CD4-positive, alpha-beta T cell treated with Interleukin-1 beta for 1 hour (primary cell): ENCODE measurements around the gene BPIFB6.

ENCODE experiments used
- DNase-seq, 2 donors: peaks; one replicate each; pipeline ENCODE4 v3.0.0-alpha.2; 2020 to 2022

Gene BPIFB6

DNA sequence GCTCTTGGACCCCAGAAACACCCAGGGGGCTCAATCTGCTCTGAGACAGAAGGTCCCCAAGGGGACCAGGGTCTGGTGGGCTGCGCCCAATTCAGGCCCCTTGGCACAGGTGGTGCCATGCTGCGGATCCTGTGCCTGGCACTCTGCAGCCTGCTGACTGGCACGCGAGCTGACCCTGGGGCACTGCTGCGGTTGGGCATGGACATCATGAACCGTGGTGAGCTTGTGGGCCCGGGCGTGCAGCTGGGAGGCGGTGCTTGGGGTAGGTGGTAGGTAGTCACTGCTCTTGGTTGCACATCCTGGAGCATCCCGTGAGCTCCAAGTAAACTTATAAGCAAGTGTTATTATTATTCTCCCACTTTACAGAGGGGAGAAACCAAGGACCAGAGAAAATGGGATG is at the start of gene BPIFB6:
TSS of gene BPIFB6 (plus strand) at position 118 of the 400 bp plus-strand sequence. CDS start at position 118, 0 bp downstream.
- no peak for DNase-seq

DNA sequence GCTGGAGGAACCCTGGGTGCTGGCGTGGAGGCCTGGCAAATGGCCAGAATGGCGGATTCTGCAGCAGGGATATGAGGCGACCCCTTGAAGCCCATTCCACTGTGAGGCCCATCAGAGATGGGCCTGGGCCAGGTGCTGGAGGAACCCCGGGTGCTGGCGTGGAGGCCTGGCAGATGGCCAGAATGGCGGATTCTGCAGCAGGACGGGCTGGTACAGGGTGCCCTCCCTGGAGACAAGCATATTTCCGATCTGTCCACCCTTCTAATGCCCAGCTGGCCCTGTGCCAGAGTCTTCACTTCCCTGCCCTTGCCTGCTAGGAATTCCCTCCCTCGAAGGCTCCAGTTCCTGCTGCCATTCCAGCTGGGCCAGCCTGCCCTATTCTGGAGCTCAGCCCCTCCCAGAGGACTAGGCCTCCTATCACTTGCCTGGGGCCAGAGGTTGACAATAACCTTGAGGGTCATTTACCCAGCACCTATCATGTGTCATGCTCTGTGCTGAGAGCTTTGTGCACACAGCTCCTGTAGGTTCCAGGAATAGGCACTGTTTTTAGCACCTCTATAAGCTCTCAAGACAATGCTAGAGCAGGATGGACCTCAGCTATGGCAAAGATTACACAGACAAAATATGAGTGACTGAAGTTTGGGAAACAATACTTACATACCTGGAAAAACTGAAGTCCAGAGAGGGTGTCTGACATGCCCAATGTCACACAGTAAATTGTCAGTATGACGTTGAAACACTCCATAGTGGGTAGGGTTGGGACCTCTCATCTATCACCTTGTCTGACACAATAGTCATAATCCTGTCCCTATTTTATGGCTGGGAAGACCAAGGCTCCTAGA is 48.6 kb upstream of the BPIFB6 start:
- DNase-seq = no peak

DNA sequence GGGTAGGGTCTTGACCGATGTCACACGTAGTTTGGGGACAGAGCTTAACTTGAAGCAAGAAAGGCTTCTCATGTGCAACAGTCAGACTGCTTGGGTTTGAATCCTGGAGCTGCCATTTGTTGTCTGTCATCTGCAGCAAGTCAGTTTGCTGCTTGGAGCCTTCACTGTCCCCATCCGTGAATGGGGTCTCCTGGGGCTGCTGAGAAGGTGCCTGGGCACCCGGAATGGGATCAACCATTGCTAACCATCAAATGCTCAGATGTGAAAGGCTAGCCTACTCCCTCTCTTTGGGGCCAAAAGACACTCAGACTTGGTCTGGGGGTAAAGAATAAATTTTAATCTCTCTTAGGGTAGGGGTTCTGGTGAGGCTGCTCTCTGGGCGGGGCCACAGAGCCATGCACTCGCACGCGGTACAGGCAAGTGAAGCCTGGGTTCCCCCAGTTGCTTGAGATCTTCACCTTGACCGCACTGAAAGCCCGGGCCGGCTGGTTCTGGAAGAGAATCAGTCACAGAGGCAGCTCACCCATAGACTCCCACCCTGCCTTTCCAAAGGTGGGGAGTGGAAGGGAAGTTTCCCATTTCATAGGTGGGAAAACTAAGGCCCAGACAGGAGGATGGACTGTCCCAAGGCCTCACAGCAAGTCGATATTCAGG is 47.9 kb upstream of the BPIFB6 start:
- DNase-seq = no peak

GRCh38 chr20:32984196-32984595 is 47.3 kb upstream of the BPIFB6 start:
- DNase-seq = no peak

DNA sequence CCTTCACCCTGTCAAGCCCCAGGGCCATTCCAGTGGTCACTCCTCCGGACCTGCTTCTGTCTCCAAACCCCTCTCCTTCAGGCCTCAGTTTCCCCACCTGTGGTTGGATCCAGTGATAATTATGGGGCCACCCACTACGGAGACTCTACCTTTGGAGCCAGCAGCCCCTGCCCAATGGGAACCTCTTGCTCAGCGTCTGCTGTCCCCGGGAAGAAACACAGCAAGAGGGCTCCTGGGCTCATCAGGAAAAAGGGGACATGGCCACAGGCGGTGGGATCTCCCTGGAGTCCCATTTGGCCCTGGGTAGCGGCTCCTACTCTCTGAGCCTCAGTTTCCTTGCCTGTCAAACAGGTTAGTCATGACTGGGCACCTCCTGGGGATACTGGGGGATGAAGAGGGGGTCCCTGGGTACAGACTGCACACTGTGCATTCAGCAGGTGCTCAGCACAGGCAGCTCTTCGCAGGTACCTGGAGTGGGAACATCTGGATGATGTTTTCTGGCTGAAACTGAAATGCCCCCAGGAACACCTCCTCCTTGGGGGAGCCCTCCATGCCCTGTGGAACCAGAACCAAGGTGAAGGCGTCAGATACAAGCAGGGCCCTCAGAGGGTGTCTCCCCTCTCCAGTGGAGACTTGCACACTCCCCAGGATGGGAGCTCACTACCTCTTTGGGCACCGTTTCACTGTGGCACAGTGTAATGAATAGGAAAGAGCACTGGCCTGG is 46.7 kb upstream of the BPIFB6 start:
- no peak for DNase-seq

GRCh38 chr20:32985596-32985995 is 45.9 kb upstream of the BPIFB6 start:
- DNase-seq = no peak

DNA sequence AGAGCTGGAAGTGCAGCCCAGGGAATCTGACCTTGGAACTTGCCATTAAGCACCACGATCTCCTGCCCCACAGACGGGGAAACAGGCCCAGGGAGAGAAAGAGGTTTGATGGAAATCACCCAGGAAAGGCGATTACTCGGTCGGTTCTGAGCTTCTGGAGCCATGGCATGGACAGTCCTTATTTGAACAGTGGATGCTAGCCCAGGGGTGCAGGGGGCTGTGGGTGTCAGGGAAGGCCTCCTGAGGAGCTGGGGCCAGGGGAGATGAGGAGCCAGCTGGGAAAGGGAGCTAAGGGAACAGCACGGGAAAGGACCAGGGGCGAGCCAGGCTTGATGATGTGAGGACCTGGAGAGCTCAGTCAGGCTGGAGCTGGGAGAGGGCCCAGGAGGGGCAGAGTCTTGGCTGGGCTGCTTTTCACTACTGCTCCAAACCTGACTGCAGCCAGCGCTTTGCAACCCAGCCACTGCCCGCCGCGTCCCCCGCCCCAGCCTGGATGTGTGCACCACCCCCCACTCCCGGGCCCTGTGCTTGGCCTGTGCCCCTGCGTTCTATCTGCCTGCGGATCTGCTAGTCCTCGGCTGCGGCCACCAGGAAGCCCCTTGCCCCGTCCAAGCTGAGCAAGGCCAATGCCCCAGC is 45.0 kb upstream of the BPIFB6 start:
- DNase-seq = no peak

GRCh38 chr20:32987044-32987825 is 44.2 kb upstream of the BPIFB6 start:
- no peak for DNase-seq

- DNase-seq = no peak
These were observed 43.4 kb upstream of the BPIFB6 start for GRCh38 chr20:32988008-32988407.

DNA sequence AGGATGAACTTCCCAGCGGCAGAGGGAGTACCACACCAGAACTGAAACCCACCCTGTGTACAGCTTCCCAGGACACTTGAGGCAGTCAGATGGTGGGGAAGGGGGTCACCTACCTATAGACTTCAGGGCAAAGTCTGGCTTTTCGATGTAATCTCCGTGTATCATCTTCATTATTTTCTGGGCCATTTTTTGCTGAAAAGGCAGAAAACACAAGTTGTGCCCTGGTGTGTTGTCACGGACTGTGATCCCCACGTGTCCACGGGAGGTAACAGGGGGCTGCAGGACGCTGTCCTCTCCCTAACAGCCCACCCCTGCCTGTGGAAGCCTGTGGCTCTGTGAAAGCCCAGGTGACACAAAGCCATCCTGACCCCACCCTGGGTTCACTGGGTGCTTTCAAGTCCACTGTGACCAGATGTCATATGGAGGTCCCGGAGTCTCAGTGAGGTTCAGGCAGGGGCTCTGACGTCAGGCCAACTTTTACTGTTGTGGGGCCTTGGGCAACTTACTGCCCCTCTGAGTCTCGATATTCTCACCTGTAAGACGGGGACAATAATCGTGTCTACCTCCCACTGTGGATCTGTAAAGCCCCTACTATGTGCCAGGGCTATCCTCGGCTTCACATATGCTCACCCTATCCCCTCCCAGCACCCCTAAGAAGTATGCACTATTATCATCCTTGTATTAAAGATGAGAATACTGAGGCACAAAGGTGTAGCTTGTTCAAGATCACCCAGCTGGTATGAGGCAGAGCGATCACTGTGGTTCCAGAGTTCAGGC is 41.8 kb upstream of the BPIFB6 start:
- DNase-seq = no peak

GRCh38 chr20:32990426-32990825 is 41.0 kb upstream of the BPIFB6 start:
- DNase-seq = no peak

DNA sequence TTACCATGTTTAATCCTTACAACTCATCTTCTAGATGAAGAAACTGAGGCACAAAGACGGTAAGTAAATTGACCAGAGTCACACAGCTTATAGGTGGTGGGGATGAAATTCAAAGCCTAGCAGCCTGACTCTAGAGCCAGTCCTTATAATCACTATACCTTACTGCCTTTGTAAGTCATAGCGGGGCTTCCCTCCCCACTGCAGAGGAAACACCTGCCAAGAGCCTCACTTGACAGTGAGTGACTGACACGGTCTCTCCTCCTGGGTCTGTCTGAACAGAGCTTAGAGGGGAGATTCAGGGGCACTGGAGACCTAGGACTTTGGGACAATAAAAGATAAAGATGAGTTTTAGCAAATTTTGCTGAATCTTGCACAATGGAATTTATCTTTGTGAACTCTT is 40.1 kb upstream of the BPIFB6 start:
- peak in 1 of 2 donors; percentile 20 for DNase-seq

DNA sequence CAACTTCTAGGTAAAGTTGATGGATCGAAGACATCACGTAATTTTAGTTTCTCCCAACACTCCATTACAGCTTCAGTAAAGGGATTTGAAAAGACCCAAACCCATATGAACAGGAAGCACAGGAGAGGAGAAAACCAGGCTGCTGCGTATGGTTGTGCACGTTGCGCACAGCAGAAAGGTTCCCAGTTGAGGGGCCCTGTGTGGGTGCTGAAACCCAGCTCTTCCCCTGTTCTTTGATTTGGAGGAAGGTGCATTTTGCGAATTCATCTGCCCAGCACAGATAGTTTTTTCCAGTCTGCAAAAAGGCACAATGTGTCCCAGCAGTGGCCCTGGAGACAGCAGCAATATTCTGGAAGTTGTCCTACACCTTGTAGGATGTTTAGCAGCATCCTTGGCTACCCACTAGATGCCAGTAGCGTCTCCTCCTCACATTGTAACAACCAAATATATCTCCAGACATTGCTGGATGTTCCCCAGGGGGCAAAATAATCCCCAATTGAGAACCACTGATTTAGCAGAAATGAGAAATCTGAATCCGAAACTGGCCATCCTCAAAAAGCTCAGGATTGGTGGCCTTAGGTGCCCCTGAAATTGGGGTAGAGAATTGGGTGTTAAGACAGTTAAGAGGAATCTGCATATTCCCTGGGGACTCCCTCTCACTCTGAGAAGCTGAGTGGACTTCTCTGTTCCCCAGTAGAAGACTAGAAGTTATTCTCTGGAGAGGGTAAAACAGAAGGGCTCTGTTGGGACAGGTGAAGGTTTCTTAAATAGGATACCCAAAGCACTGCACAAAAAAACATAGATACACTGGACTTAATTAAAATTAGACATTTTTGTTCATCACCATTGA is 39.4 kb upstream of the BPIFB6 start:
- no peak for DNase-seq

DNA sequence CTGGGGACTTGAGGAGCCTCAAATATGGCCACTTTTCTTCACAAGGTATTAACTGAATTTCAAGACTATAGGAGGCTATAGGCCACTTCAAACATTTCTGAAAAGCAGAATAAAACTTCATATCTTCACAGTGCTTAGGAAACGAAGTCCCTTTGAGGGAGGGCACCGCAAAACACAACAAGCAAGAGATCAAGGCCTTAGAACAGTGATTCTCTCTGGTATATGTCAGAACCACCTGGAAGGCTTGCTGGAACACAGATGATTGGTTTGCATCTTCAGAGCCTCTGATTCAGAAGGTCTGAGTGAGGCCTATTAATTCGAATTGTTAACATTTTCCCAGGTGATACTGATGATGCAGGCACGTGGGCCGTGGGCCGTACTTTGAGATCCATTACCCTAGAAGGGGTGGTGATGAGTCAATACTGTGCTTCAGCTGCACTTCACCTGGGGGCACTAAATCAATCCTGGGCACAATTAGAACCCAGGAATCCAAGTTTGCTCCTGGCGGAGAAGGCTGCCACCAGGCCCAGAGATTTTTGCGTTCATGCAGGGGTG is 37.9 kb upstream of the BPIFB6 start:
- no peak for DNase-seq

DNA sequence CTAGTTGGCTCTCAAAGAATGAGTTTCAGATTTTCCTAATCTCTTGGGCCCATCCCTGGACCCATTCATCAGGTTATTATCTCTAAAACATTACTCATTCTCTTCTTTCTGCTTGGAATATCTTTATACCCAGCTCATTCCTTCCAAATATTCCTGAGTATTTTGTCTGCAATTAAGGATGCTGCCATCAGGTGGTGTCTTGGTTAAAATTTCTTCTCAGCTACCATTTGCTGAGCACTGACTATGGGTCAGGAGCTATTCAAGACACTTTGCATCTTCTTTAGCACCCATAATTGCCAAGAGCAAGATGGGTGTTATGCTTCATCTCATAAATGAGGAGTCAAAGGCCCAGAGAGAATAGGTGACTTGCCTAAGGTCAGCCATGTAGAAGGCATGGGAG is 35.6 kb upstream of the BPIFB6 start:
- DNase-seq = no peak

- DNase-seq = no peak
These were observed 34.0 kb upstream of the BPIFB6 start for GRCh38 chr20:32997431-32997830.

- no peak for DNase-seq
These were observed 31.7 kb upstream of the BPIFB6 start for GRCh38 chr20:32999603-33000250.

GRCh38 chr20:33000802-33001466 is 30.5 kb upstream of the BPIFB6 start:
- no peak for DNase-seq
